HEK293 (cell line): ENCODE measurements around the gene SPART.

Experiments
- CTCF ChIA-PET: fragments of 350-600 bp; formaldehyde crosslinking; extraction: SDS; loops from one replicate; lab custom pipeline; 2021; ENCODE audit warnings: antibody characterized with exemption; lab: Yijun Ruan, JAX
- POLR2A ChIA-PET: fragments of 300-600 bp; formaldehyde crosslinking; extraction: SDS; loops from one replicate; lab custom pipeline; 2020; ENCODE audit warnings: antibody characterized with exemption, inconsistent platforms; lab: Yijun Ruan, JAX
- H3K27ac ChIP-seq: fragments of 200-500 bp; sonication (Bioruptor generic); 2 replicates; pipeline ENCODE4 v1.5.1; 2014; ENCODE audit warnings: low read depth, low read length, control low read depth, inconsistent platforms; ENCODE audit errors: extremely low read depth
- H3K36me3 ChIP-seq, 2 experiments: fragments of 200-500 bp in 1 of 2; sonication (Bioruptor generic) in 1 of 2; 1 replicate in 1 of 2; 2 replicates in 1 of 2; pipeline ENCODE4 v1.5.1; 2014 to 2017; ENCODE audit warnings: inconsistent platforms in 2 of 2, low read length in 2 of 2; ENCODE audit not compliant: control insufficient read depth in 2 of 2, insufficient read depth in 1 of 2
- H3K4me1 ChIP-seq: fragments of 200-500 bp; sonication (Bioruptor generic); 2 replicates; pipeline ENCODE4 v1.5.1; 2014; ENCODE audit warnings: mild to moderate bottlenecking, low read length, inconsistent platforms; ENCODE audit not compliant: control insufficient read depth, insufficient read depth
- H3K4me3 ChIP-seq: 2 replicates; pipeline ENCODE4 v1.5.1; 2011; ENCODE audit warnings: low read depth, mild to moderate bottlenecking, control low read depth, low read length, moderate library complexity
- H3K9me3 ChIP-seq: fragments of 200-500 bp; sonication (Bioruptor generic); 2 replicates; pipeline ENCODE4 v1.5.1; 2014; ENCODE audit warnings: low read depth, low read length, inconsistent platforms; ENCODE audit not compliant: control insufficient read depth, insufficient read depth
- KLF16 ChIP-seq: fragments of 450-650 bp; formaldehyde crosslinking; IDR thresholded peaks from 2 replicates; pipeline ENCODE4 v1.5.1; 2017; ENCODE audit warnings: missing biosample characterization, missing genetic modification characterization
- OSR2 ChIP-seq: fragments of 450-650 bp; formaldehyde crosslinking; IDR thresholded peaks from 2 replicates; pipeline ENCODE4 v1.5.1; 2016; ENCODE audit warnings: missing biosample characterization, missing genetic modification characterization
- PATZ1 ChIP-seq: fragments of 450-650 bp; formaldehyde crosslinking; IDR thresholded peaks from 2 replicates; pipeline ENCODE4 v1.5.1; 2016; ENCODE audit warnings: missing biosample characterization, missing genetic modification characterization
- PRDM1 ChIP-seq: fragments of 450-650 bp; formaldehyde crosslinking; IDR thresholded peaks from 2 replicates; pipeline ENCODE4; 2016; ENCODE audit warnings: missing biosample characterization, missing genetic modification characterization
- SP2 ChIP-seq: fragments of 450-650 bp; formaldehyde crosslinking; IDR thresholded peaks from 2 replicates; pipeline ENCODE4 v1.5.1; 2016; ENCODE audit warnings: missing biosample characterization, missing genetic modification characterization
- ZNF16 ChIP-seq: fragments of 450-650 bp; formaldehyde crosslinking; IDR thresholded peaks from 2 replicates; pipeline ENCODE4 v1.5.1; 2016; ENCODE audit warnings: low read depth, missing biosample characterization, missing genetic modification characterization
- ZNF175 ChIP-seq: fragments of 450-650 bp; formaldehyde crosslinking; IDR thresholded peaks from 2 replicates; pipeline ENCODE4 v1.5.1; 2016; ENCODE audit warnings: missing biosample characterization, missing genetic modification characterization
- ZNF184 ChIP-seq: fragments of 450-650 bp; IDR thresholded peaks from 2 replicates; pipeline ENCODE4 v1.5.1; 2018; ENCODE audit warnings: missing biosample characterization, mild to moderate bottlenecking, missing genetic modification characterization
- ZNF223 ChIP-seq: fragments of 450-650 bp; formaldehyde crosslinking; IDR thresholded peaks from 2 replicates; pipeline ENCODE4 v1.5.1; 2016; ENCODE audit warnings: missing biosample characterization, missing genetic modification characterization
- ZNF514 ChIP-seq: fragments of 450-650 bp; formaldehyde crosslinking; IDR thresholded peaks from 2 replicates; pipeline ENCODE4 v1.5.1; 2016; ENCODE audit warnings: missing biosample characterization, missing genetic modification characterization
- ZNF544 ChIP-seq: fragments of 450-650 bp; formaldehyde crosslinking; IDR thresholded peaks from 2 replicates; pipeline ENCODE4 v1.5.0; 2017; ENCODE audit warnings: missing biosample characterization, missing genetic modification characterization
- ZNF596 ChIP-seq: fragments of 450-650 bp; IDR thresholded peaks from 2 replicates; pipeline ENCODE4 v1.5.0; 2018; ENCODE audit warnings: missing biosample characterization, mild to moderate bottlenecking, missing genetic modification characterization, moderate library complexity
- ZNF660 ChIP-seq: fragments of 450-650 bp; IDR thresholded peaks from 2 replicates; pipeline ENCODE4 v1.5.1; 2018; ENCODE audit warnings: missing biosample characterization, mild to moderate bottlenecking, missing genetic modification characterization
- ZNF670 ChIP-seq: fragments of 450-650 bp; formaldehyde crosslinking; IDR thresholded peaks from 2 replicates; pipeline ENCODE4 v1.5.1; 2016; ENCODE audit warnings: missing biosample characterization, missing genetic modification characterization, low read depth
- ZNF707 ChIP-seq: fragments of 450-650 bp; formaldehyde crosslinking; IDR thresholded peaks from 2 replicates; pipeline ENCODE4 v1.5.1; 2016; ENCODE audit warnings: missing biosample characterization, missing genetic modification characterization
- ZNF747 ChIP-seq: fragments of 450-650 bp; formaldehyde crosslinking; IDR thresholded peaks from 2 replicates; pipeline ENCODE4 v1.5.1; 2016; ENCODE audit warnings: missing biosample characterization, missing genetic modification characterization
- ZNF837 ChIP-seq: fragments of 450-650 bp; formaldehyde crosslinking; IDR thresholded peaks from 2 replicates; pipeline ENCODE4 v1.5.1; 2016; ENCODE audit warnings: missing biosample characterization, missing genetic modification characterization
- TF ChIP-seq, protein P1 (sequence below): fragments of 450-650 bp; formaldehyde crosslinking; IDR thresholded peaks from 2 replicates; pipeline ENCODE4 v1.5.1; 2016; ENCODE audit warnings: missing biosample characterization, missing genetic modification characterization
- TF ChIP-seq, protein P2 (sequence below): fragments of 450-650 bp; formaldehyde crosslinking; IDR thresholded peaks from 2 replicates; pipeline ENCODE4 v1.5.1; 2017; ENCODE audit warnings: missing biosample characterization, missing genetic modification characterization

The SPART gene

DNA sequence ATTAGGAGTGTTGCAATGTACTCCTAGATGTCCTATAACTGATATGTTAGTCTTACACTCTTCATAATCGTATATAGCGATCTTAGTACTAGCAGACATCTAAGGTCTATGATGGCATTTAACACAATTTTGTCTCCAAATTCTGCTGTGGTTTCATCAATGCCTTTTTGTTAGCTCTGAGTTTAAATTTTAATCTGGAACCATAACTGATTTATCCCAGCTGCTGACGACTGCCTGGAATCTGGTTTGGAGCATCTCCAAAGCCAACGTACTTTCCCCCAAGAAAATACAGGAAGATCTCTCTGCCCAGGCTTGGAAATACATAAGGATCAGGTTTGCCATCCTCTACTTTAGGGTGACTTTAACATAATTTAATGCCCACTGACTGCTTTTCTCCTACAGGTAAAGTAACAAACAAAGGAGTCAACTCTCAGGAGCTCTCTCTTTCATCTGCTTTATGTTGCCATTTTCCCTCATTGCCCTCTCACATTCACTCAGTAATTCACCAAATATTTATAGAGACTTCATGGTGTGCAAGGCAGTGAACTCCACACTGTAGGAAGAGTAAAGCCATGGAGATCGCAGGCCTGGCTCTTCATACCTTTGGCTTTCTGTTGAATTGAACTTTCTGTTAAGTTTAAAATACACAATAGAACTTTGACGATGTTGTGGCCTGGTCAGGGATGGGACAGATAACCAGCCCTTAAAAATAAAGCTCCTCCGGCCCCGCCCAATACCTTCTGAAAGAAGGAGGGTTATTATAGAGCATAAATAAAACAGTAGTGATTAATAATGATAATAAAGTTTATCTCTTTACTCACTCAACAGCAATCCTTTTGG, 23.3 kb upstream of the SPART start (continued):
- TF ChIP-seq SP2 (tag by site-specific recombination) (no peak), OSR2 (tag by site-specific recombination) (no peak), ZNF707 (tag by site-specific recombination) (no peak), PRDM1 (no peak), ZNF837 (no peak)

DNA sequence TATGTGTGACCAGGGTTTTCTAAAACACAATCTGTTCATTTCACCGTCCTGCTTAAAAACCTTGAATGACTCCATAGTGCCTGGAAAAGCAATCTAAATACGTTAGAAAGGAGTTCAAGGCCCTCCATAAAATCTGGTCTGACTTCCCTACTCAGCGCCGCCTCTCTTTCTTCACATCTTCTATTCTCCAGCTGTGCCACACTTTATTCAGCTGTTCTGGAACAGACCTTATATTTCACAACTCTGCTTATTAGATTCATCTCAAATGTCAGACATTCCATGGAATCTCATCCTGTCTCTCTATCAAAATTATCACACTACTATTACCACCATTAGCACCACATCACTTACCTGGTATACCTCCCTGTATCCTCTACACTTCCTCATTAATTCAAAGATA, 19.8 kb upstream of the SPART start:
- no peak for TF ChIP-seq ZNF175 (tag by site-specific recombination)
- no peak for TF ChIP-seq ZNF660 (tag by site-specific recombination)
- no peak for TF ChIP-seq OSR2 (tag by site-specific recombination)
- TF ChIP-seq ZNF707 (tag by site-specific recombination), result no peak
- TF ChIP-seq ZNF184 (tag by site-specific recombination), result no peak
- TF ChIP-seq ZNF670 (tag by site-specific recombination), result no peak
- TF ChIP-seq PATZ1 (tag by site-specific recombination), result no peak
- no peaks in the 10 kb centered on the region for H3K36me3 ChIP-seq
- no peak overlapping the region for H3K27ac ChIP-seq
- no peak overlapping the region for H3K4me3 ChIP-seq
- CTCF ChIA-PET, result interaction anchor here (0.6 to 0.9 kb wide), 2 partner anchors 19 to 443 kb away, joined by 4 to 5 read pairs; no protein-coding TSS in a partner anchor
- no peaks in the 10 kb centered on the region for H3K9me3 ChIP-seq
- H3K4me1 ChIP-seq, result no peaks in the 10 kb centered on the region
- POLR2A ChIA-PET, result no interaction called here

DNA sequence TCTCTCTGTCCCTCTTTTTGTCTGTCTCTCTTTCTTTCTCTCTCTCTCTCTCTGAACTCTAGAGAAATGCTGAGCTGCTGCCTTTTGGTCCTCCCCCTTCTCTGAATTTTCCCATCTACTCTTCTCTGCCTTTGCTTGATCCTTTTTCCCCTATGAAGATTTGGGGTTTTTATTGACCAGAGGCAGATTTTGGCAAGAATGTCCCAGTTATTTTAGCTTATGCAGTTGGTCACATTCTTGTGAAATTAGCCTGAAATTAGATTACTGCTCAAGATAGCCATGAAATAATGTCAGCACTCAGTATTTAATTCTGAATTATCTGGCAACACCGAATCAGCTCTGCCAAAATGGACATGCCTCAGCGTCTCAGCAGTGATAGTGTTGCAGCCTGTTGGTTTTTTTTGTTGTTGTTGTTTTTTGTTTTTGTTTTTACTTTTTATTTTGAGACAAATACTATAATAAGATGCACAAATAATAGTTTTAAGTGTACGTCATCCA, 17.2 kb upstream of the SPART start:
- Histone ChIP-seq H3K9me3 (no peaks in the 10 kb centered on the region), H3K36me3 (no peaks in the 10 kb centered on the region), H3K4me3 (no peak overlapping the region), H3K4me1 (no peaks in the 10 kb centered on the region), H3K27ac (no peak overlapping the region)
- TF ChIP-seq ZNF596 (tag by site-specific recombination) (0 out of 2 replicates have a peak, but pooled peaks have one; percentile 6), ZNF747 (tag by site-specific recombination) (no peak)
- CTCF ChIA-PET, result interaction anchor here (0.7 kb wide), 1 partner anchor 60 kb away, joined by 3 read pairs; no protein-coding TSS in a partner anchor
- POLR2A ChIA-PET, result no interaction called here

DNA sequence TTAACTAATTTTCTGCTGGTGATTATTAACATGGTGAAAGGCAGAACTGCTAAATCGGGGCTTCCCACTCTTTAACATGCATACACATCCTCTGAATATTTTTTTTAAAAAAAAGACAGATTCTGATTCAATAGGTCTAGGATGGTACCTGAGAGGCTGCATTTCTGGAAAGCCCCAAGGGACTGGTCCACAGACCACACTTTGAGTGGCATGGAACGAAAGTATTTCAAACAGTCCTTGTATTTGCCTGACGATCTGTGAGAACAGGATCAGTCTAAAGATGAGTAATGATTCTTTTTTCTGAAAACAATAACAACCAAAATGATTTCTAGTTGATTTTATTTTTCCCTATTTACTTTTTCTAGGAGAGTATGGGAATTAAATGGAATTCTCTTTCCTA, 16.7 kb upstream of the SPART start:
- CTCF ChIA-PET, result interaction anchor here (0.7 kb wide), 1 partner anchor 60 kb away, joined by 3 read pairs; no protein-coding TSS in a partner anchor

More for the DNA sequence above, 16.7 kb upstream of the SPART start:
- no peaks in the 10 kb centered on the region for H3K9me3 ChIP-seq
- H3K4me3 ChIP-seq, result no peak overlapping the region
- TF ChIP-seq ZNF596 (tag by site-specific recombination), result no peak
- TF ChIP-seq, protein P1, sequence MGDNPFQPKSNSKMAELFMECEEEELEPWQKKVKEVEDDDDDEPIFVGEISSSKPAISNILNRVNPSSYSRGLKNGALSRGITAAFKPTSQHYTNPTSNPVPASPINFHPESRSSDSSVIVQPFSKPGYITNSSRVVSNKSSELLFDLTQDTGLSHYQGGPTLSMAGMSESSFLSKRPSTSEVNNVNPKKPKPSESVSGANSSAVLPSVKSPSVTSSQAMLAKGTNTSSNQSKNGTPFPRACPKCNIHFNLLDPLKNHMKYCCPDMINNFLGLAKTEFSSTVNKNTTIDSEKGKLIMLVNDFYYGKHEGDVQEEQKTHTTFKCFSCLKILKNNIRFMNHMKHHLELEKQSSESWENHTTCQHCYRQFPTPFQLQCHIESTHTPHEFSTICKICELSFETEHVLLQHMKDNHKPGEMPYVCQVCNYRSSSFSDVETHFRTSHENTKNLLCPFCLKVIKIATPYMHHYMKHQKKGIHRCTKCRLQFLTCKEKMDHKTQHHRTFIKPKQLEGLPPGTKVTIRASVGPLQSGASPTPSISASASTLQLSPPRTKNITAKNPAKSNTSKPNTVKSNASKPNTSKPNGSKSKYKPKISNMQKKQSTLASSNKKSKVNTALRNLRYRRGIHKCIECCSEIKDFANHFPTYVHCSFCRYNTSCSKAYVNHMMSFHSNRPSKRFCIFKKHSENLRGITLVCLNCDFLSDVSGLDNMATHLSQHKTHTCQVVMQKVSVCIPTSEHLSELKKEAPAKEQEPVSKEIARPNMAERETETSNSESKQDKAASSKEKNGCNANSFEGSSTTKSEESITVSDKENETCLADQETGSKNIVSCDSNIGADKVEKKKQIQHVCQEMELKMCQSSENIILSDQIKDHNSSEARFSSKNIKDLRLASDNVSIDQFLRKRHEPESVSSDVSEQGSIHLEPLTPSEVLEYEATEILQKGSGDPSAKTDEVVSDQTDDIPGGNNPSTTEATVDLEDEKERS (tag by site-specific recombination), result no peak
- no peak for TF ChIP-seq ZNF16
- TF ChIP-seq ZNF175 (tag by site-specific recombination), result no peak
- no peak for TF ChIP-seq ZNF514 (tag by site-specific recombination)
- no peak for TF ChIP-seq KLF16 (tag by site-specific recombination)
- no peak for TF ChIP-seq ZNF223 (tag by site-specific recombination)
- TF ChIP-seq, protein P2, sequence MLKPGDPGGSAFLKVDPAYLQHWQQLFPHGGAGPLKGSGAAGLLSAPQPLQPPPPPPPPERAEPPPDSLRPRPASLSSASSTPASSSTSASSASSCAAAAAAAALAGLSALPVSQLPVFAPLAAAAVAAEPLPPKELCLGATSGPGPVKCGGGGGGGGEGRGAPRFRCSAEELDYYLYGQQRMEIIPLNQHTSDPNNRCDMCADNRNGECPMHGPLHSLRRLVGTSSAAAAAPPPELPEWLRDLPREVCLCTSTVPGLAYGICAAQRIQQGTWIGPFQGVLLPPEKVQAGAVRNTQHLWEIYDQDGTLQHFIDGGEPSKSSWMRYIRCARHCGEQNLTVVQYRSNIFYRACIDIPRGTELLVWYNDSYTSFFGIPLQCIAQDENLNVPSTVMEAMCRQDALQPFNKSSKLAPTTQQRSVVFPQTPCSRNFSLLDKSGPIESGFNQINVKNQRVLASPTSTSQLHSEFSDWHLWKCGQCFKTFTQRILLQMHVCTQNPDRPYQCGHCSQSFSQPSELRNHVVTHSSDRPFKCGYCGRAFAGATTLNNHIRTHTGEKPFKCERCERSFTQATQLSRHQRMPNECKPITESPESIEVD (tag by site-specific recombination), result no peak
- TF ChIP-seq ZNF544 (tag by site-specific recombination), result no peak
- TF ChIP-seq, all 188 proteins: peak for 0
- H3K36me3 ChIP-seq, result no peaks in the 10 kb centered on the region
- H3K4me1 ChIP-seq, result no peaks in the 10 kb centered on the region
- H3K27ac ChIP-seq, result no peak overlapping the region
- POLR2A ChIA-PET, result no interaction called here
